ENCODE measurements around the gene TBXA2R. TPM values are rescaled to one million over a fixed set of nuclear protein-coding genes. Genes with fewer than 3 reads are reported as not detected.

The TBXA2R gene
- total and polyA plus RNA-seq, 8 donors: 0.42 to 1.5 (median 0.73) TPM

GRCh38 chr19:3636962-3637361 lies 30.3 kb upstream of the TBXA2R start:
- no peak for FAIRE-seq
- TF ChIP-seq, protein P1, sequence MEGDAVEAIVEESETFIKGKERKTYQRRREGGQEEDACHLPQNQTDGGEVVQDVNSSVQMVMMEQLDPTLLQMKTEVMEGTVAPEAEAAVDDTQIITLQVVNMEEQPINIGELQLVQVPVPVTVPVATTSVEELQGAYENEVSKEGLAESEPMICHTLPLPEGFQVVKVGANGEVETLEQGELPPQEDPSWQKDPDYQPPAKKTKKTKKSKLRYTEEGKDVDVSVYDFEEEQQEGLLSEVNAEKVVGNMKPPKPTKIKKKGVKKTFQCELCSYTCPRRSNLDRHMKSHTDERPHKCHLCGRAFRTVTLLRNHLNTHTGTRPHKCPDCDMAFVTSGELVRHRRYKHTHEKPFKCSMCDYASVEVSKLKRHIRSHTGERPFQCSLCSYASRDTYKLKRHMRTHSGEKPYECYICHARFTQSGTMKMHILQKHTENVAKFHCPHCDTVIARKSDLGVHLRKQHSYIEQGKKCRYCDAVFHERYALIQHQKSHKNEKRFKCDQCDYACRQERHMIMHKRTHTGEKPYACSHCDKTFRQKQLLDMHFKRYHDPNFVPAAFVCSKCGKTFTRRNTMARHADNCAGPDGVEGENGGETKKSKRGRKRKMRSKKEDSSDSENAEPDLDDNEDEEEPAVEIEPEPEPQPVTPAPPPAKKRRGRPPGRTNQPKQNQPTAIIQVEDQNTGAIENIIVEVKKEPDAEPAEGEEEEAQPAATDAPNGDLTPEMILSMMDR (IDR thresholded peaks at IDR 0.05): no peak
- 92 to 95% methylated on average over 20 of the region's 20 CpGs for WGBS, 2 donors
- Histone ChIP-seq H3K9me3 (no peaks in the 10 kb centered on the region), H3K36me3 (peaks cover 0 to 14% (median 0%) of the 10 kb centered on the region in 3 donors), H3K27me3 (no peaks in the 10 kb centered on the region), H3K4me3 (no peak overlapping the region), H3K27ac (no peak overlapping the region), H3K4me1 (no peaks in the 10 kb centered on the region)
- ATAC-seq: no peak
- DNase-seq: peak in 1 of 6 donors; percentile 73
- intact Hi-C loops (cut with DNase I): no loop called here

DNA sequence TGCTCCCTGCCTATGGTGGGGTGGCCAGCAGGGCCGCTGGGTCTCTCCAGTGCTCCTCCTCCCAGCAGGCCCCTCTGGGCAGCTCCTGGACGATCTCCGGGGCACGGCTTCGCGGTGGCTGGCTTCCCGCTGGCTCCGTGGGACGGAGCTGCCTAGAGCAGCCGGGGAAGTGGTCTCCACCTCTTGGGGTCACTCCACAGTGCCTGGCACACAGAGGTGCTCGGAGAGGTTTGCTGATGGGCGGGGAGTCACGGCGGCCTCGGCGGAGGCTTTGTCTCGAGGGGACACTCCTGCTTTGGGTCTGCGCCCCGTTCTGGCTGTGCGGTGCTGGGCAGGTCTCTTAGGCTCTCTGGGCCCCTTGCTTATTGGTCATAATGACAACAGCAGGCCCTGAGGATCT lies 29.8 kb upstream of the TBXA2R start:
- intact Hi-C loops (cut with DNase I): no loop called here
- Histone ChIP-seq H3K4me1 (no peaks in the 10 kb centered on the region), H3K9me3 (no peaks in the 10 kb centered on the region), H3K36me3 (peaks cover 0 to 15% (median 0%) of the 10 kb centered on the region in 3 donors), H3K27ac (no peak overlapping the region), H3K4me3 (no peak overlapping the region), H3K27me3 (no peaks in the 10 kb centered on the region)
- WGBS, 2 donors: 92 to 94% methylated on average over 20 of the region's 20 CpGs
- peak in 1 of 6 donors; percentile 68 for DNase-seq
- TF ChIP-seq, protein P1 (IDR thresholded peaks at IDR 0.05): no peak
- no peak for FAIRE-seq
- no peak for ATAC-seq

DNA sequence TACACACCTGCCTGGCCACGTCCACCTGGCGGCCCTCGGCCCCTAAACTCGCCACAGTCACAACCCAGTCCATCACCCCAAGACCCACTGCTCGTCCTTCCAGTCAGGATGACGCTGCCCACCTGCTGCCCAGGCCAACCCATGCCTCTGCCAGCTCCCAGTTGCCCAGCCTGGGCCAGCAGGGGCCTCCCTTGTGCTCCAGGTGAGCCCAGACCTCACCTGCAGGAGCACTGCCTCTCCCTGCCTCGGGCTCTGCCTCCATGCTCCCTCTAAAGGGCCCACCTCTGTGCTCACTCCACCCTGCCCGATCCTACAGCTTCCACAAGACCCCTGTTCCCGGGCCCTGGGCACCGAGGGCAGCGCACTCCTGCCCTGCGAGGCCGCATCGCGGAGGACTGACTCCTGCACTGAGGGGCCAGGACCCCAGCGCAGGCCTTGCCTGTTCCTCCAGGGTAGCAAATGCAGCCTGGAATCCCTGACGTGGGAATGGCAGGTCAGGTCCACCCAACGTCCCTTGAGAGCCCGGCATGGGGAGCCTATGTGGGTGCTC lies 27.9 kb upstream of the TBXA2R start:
- FAIRE-seq (no peak), ATAC-seq (no peak), DNase-seq (peak in 1 of 6 donors; percentile 75)
- Histone ChIP-seq H3K9me3 (no peaks in the 10 kb centered on the region), H3K4me3 (no peak overlapping the region), H3K27me3 (no peaks in the 10 kb centered on the region), H3K27ac (no peak overlapping the region), H3K4me1 (no peaks in the 10 kb centered on the region), H3K36me3 (peaks cover 0 to 15% (median 0%) of the 10 kb centered on the region in 3 donors)
- TF ChIP-seq, protein P1 (IDR thresholded peaks at IDR 0.05): no peak
- 93 to 94% methylated on average over 19 of the region's 19 CpGs for WGBS, 2 donors
- intact Hi-C loops (cut with DNase I): no loop called here

DNA sequence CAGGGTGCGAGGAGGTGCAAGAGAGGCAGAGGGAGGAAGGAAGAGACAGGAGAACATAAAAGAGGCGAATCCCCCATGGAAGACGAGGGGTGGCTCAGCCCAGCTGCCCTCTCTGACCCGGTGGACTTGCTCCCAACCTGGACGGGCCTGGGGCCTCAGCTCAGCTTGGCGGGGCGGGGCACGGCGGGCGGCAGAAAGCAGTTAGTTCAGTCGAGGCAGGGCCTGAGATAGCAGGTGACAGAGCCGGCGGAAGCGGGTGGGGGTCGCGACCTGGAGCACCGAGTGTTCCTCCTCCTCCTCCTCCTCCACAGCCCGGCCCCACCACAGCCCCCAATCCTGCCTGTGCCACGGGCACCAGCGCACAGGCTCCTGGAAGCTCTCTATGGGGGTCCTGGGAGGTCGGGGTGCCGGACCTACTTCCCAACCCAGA lies 26.9 kb upstream of the TBXA2R start:
- no peak for FAIRE-seq
- peak in 1 of 6 donors; percentile 68 for DNase-seq
- H3K4me3 ChIP-seq: no peak overlapping the region
- TF ChIP-seq, protein P1 (IDR thresholded peaks at IDR 0.05): no peak
- H3K27me3 ChIP-seq: no peaks in the 10 kb centered on the region
- no peak for ATAC-seq
- no peaks in the 10 kb centered on the region for H3K4me1 ChIP-seq
- H3K9me3 ChIP-seq: no peaks in the 10 kb centered on the region
- intact Hi-C loops (cut with DNase I): no loop called here
- peaks cover 0 to 6% (median 0%) of the 10 kb centered on the region in 3 donors for H3K36me3 ChIP-seq
- 88% methylated on average over 15 to 22 of the region's 22 CpGs for WGBS, 2 donors
- no peak overlapping the region for H3K27ac ChIP-seq

- Histone ChIP-seq H3K9me3 (no peaks in the 10 kb centered on the region), H3K4me1 (no peaks in the 10 kb centered on the region), H3K36me3 (peaks cover 0 to 6% (median 0%) of the 10 kb centered on the region in 3 donors), H3K4me3 (no peak overlapping the region), H3K27ac (no peak overlapping the region), H3K27me3 (no peaks in the 10 kb centered on the region)
- TF ChIP-seq, protein P1 (IDR thresholded peaks at IDR 0.05): no peak
- FAIRE-seq (no peak), DNase-seq (peak in 1 of 6 donors; percentile 70), ATAC-seq (no peak)
- WGBS, 2 donors: 86 to 90% methylated on average over 47 to 50 of the region's 50 CpGs
- intact Hi-C loops (cut with DNase I): no loop called here
Observed at GRCh38 chr19:3632739-3633558, 26.3 kb upstream of the TBXA2R start.

All from pancreas (tissue), 10 donors.